Measurements from ENCODE around the gene MGAT1. TPM values are rescaled to one million over a fixed set of nuclear protein-coding genes. Genes with fewer than 3 reads are reported as not detected.

The MGAT1 gene
- total and polyA plus RNA-seq, 2 donors from 2014 or later = 73.3 to 132 TPM

DNA sequence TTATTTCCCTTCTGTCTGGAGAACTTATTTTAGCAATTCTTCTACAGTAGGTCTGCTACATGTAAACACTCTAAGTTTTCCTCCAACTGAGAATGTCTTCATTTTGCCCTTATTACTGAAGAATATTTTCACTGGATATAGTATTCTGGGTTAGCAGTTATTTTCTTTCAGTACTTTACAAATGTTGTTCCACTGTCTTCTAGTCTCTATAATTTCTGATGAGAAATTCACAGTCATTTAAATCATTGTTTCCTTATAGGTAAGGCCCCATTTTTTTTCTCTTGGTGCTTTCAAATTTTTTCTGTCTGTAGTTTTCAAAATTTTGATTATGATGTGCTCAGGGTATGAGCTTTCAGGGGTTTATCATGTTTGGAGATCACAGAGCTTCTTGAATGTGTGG lies 30.8 kb downstream of the MGAT1 start:
- no peak overlapping the region for H3K27ac ChIP-seq (ENCODE audit: low read depth in 2 of 2, low read length in 2 of 2)
- H3K4me3 ChIP-seq (ENCODE audit: low read length in 3 of 3) = no peak overlapping the region
- no peaks in the 10 kb centered on the region for H3K4me1 ChIP-seq (ENCODE audit: control insufficient read depth in 2 of 3, insufficient read depth in 2 of 3, low read depth in 1 of 3, low read length in 3 of 3)
- DNase-seq (no peak), FAIRE-seq (no peak)
- no peak for TF ChIP-seq CTCF (IDR thresholded peaks at IDR 0.05; ENCODE audit: borderline replicate concordance, extremely low read depth, insufficient read depth)
- H3K27me3 ChIP-seq (ENCODE audit: control insufficient read depth, insufficient read depth, low read length) = no peaks in the 10 kb centered on the region
- no peak overlapping the region for H3K9ac ChIP-seq (ENCODE audit: low read length in 3 of 3)
- no peaks in the 10 kb centered on the region for H3K36me3 ChIP-seq (ENCODE audit: control insufficient read depth in 2 of 3, insufficient read depth in 3 of 3, low read length in 3 of 3)
- peaks cover 0 to 6% (median 0%) of the 10 kb centered on the region in 3 donors for H3K9me3 ChIP-seq (ENCODE audit: control insufficient read depth in 2 of 3, insufficient read depth in 1 of 3, low read length in 3 of 3)
- intact Hi-C loops (cut with DNase I) = no loop called here

DNA sequence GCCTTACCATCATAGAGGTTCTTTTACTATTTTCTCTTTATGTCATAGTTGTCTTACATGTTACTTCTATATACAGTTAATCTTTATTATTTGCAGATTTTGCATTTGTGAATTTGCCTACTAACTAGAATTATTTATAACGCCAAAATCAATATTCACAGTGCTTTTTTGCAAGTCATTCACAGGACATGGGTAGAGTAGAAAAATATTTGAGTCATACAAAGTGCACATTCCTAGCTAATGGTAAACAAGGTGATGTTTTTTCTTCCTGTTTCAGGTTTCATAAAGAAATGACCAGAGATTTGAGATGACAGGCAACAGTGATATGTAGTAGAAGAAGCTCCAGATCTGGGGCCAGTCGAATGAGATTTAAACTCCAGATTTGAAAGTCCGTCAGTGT lies 32.8 kb downstream of the MGAT1 start:
- intact Hi-C loops (cut with DNase I) = no loop called here
- peaks cover 0 to 6% (median 0%) of the 10 kb centered on the region in 3 donors for H3K9me3 ChIP-seq (ENCODE audit: control insufficient read depth in 2 of 3, insufficient read depth in 1 of 3, low read length in 3 of 3)
- no peak overlapping the region for H3K4me3 ChIP-seq (ENCODE audit: low read length in 3 of 3)
- H3K4me1 ChIP-seq (ENCODE audit: control insufficient read depth in 2 of 3, insufficient read depth in 2 of 3, low read depth in 1 of 3, low read length in 3 of 3) = no peaks in the 10 kb centered on the region
- no peak for TF ChIP-seq CTCF (IDR thresholded peaks at IDR 0.05; ENCODE audit: borderline replicate concordance, extremely low read depth, insufficient read depth)
- H3K9ac ChIP-seq (ENCODE audit: low read length in 3 of 3) = no peak overlapping the region
- no peak for DNase-seq
- FAIRE-seq = no peak
- no peak overlapping the region for H3K27ac ChIP-seq (ENCODE audit: low read depth in 2 of 2, low read length in 2 of 2)
- no peaks in the 10 kb centered on the region for H3K27me3 ChIP-seq (ENCODE audit: control insufficient read depth, insufficient read depth, low read length)
- H3K36me3 ChIP-seq (ENCODE audit: control insufficient read depth in 2 of 3, insufficient read depth in 3 of 3, low read length in 3 of 3) = no peaks in the 10 kb centered on the region

GRCh38 chr5:180755601-180756000 lies 47.0 kb downstream of the MGAT1 start:
- no peaks in the 10 kb centered on the region for H3K4me1 ChIP-seq (ENCODE audit: control insufficient read depth in 2 of 3, insufficient read depth in 2 of 3, low read depth in 1 of 3, low read length in 3 of 3)
- no peaks in the 10 kb centered on the region for H3K36me3 ChIP-seq (ENCODE audit: control insufficient read depth in 2 of 3, insufficient read depth in 3 of 3, low read length in 3 of 3)
- H3K27me3 ChIP-seq (ENCODE audit: control insufficient read depth, insufficient read depth, low read length) = no peaks in the 10 kb centered on the region
- H3K9ac ChIP-seq (ENCODE audit: low read length in 3 of 3) = no peak overlapping the region
- intact Hi-C loops (cut with DNase I) = no loop called here
- H3K27ac ChIP-seq (ENCODE audit: low read depth in 2 of 2, low read length in 2 of 2) = no peak overlapping the region
- no peak for TF ChIP-seq CTCF (IDR thresholded peaks at IDR 0.05; ENCODE audit: borderline replicate concordance, extremely low read depth, insufficient read depth)
- H3K9me3 ChIP-seq (ENCODE audit: control insufficient read depth in 2 of 3, insufficient read depth in 1 of 3, low read length in 3 of 3) = peaks cover 0 to 4% (median 3%) of the 10 kb centered on the region in 3 donors
- DNase-seq (no peak), FAIRE-seq (no peak)
- no peak overlapping the region for H3K4me3 ChIP-seq (ENCODE audit: low read length in 3 of 3)

- Histone ChIP-seq H3K4me1 (ENCODE audit: control insufficient read depth in 2 of 3, insufficient read depth in 2 of 3, low read depth in 1 of 3, low read length in 3 of 3) (no peaks in the 10 kb centered on the region), H3K27me3 (ENCODE audit: control insufficient read depth, insufficient read depth, low read length) (no peaks in the 10 kb centered on the region), H3K27ac (ENCODE audit: low read depth in 2 of 2, low read length in 2 of 2) (no peak overlapping the region), H3K9me3 (ENCODE audit: control insufficient read depth in 2 of 3, insufficient read depth in 1 of 3, low read length in 3 of 3) (no peaks in the 10 kb centered on the region), H3K36me3 (ENCODE audit: control insufficient read depth in 2 of 3, insufficient read depth in 3 of 3, low read length in 3 of 3) (no peaks in the 10 kb centered on the region), H3K4me3 (ENCODE audit: low read length in 3 of 3) (no peak overlapping the region), H3K9ac (ENCODE audit: low read length in 3 of 3) (no peak overlapping the region)
- TF ChIP-seq CTCF (IDR thresholded peaks at IDR 0.05; ENCODE audit: borderline replicate concordance, extremely low read depth, insufficient read depth) = no peak
- no peak for DNase-seq
- intact Hi-C loops (cut with DNase I) = no loop called here
- FAIRE-seq = no peak
Measured at GRCh38 chr5:180744253-180744652, 58.4 kb downstream of the MGAT1 start.
